GM21576 (cell line): Measurements from ENCODE around the gene ITGB4.

Source experiments
- ATAC-seq: cut with Tn5 transposase; IDR thresholded peaks from one replicate; pipeline ENCODE4 v1.9.1; 2021; ENCODE audit warnings: mild to moderate bottlenecking, moderate library complexity; ENCODE audit not compliant: unreplicated experiment

ITGB4 gene

GRCh38 chr17:75720656-75721462 is at the start of gene ITGB4:
Gene ITGB4 (plus strand): TSS chr17:75721459. CDS start chr17:75724704, 3,245 bp downstream.
- ATAC-seq: no peak

GRCh38 chr17:75672011-75672410 is 49.2 kb upstream of the ITGB4 start:
- ATAC-seq: no peak

- ATAC-seq: no peak
These were observed 47.8 kb upstream of the ITGB4 start for GRCh38 chr17:75673487-75673886.

- no peak for ATAC-seq
These were observed 44.8 kb upstream of the ITGB4 start for GRCh38 chr17:75676461-75676860.

- no peak for ATAC-seq
These were observed 41.5 kb upstream of the ITGB4 start for GRCh38 chr17:75679706-75680211.

- no peak for ATAC-seq
These were observed 40.8 kb upstream of the ITGB4 start for GRCh38 chr17:75680431-75680830.

GRCh38 chr17:75681289-75681688 is 40.0 kb upstream of the ITGB4 start:
- no peak for ATAC-seq

GRCh38 chr17:75683583-75683982 is 37.7 kb upstream of the ITGB4 start:
- no peak for ATAC-seq

- no peak for ATAC-seq
These were observed 37.0 kb upstream of the ITGB4 start for GRCh38 chr17:75684249-75684648.

GRCh38 chr17:75684924-75685323 is 36.3 kb upstream of the ITGB4 start:
- no peak for ATAC-seq

GRCh38 chr17:75685499-75685898 is 35.8 kb upstream of the ITGB4 start:
- no peak for ATAC-seq

- no peak for ATAC-seq
These were observed 32.9 kb upstream of the ITGB4 start for GRCh38 chr17:75688209-75688825.

- peak; percentile 46 for ATAC-seq
These were observed 31.8 kb upstream of the ITGB4 start for GRCh38 chr17:75689441-75689873.

GRCh38 chr17:75691371-75691791 is 29.9 kb upstream of the ITGB4 start:
- no peak for ATAC-seq

- no peak for ATAC-seq
These were observed 29.2 kb upstream of the ITGB4 start for GRCh38 chr17:75691801-75692626.

GRCh38 chr17:75692976-75693375 is 28.3 kb upstream of the ITGB4 start:
- no peak for ATAC-seq

GRCh38 chr17:75693500-75694481 is 27.5 kb upstream of the ITGB4 start:
- ATAC-seq: no peak

GRCh38 chr17:75694536-75694935 is 26.7 kb upstream of the ITGB4 start:
- no peak for ATAC-seq

- no peak for ATAC-seq
These were observed 26.0 kb upstream of the ITGB4 start for GRCh38 chr17:75695141-75695829.
